Neural cell (in vitro differentiated cells): ENCODE measurements around the gene COA3. TPM values are rescaled to one million over a fixed set of nuclear protein-coding genes. Genes with fewer than 3 reads are reported as not detected.

ENCODE experiments used
- H2AFZ ChIP-seq: fragments of 200-600, 300-800 bp; sonication (generic), shearing (Covaris generic); 2 replicates; pipeline ENCODE4 v1.6.0; 2014; ENCODE audit warnings: low read depth, mild to moderate bottlenecking, antibody characterized with exemption, low read length, moderate library complexity
- H3F3A ChIP-seq: fragments of 200-600 bp; shearing (Covaris generic); 2 replicates; pipeline ENCODE4 v1.6.1; 2016; ENCODE audit warnings: mild to moderate bottlenecking, moderate library complexity, mixed read lengths, antibody characterized with exemption, low read length; ENCODE audit not compliant: insufficient read depth, poor library complexity, severe bottlenecking
- H3K27ac ChIP-seq: fragments of 200-600, 300-800 bp; sonication (generic), shearing (Covaris generic); 2 replicates; pipeline ENCODE4 v1.5.1; 2014; ENCODE audit warnings: mild to moderate bottlenecking, low read length, moderate library complexity
- H3K27me3 ChIP-seq: fragments of 300-800, 200-600 bp; sonication (generic), shearing (Covaris generic); 2 replicates; pipeline ENCODE4 v1.6.0; 2014; ENCODE audit warnings: mild to moderate bottlenecking, low read depth, low read length, moderate library complexity; ENCODE audit not compliant: insufficient read depth
- H3K36me3 ChIP-seq: fragments of 300-800, 200-600 bp; sonication (generic), shearing (Covaris generic); 2 replicates; pipeline ENCODE4 v1.5.1; 2014; ENCODE audit warnings: mild to moderate bottlenecking, antibody characterized with exemption, low read length, moderate library complexity; ENCODE audit not compliant: insufficient read depth
- H3K4me2 ChIP-seq: fragments of 300-800, 200-600 bp; sonication (generic), shearing (Covaris generic); 2 replicates; pipeline ENCODE4 v1.6.0; 2014; ENCODE audit warnings: mild to moderate bottlenecking, low read length
- H3K4me3 ChIP-seq: fragments of 300-800, 200-600 bp; sonication (generic), shearing (Covaris generic); 2 replicates; pipeline ENCODE4 v1.5.1; 2014; ENCODE audit warnings: mild to moderate bottlenecking, low read length, moderate library complexity
- H3K79me2 ChIP-seq: fragments of 200-600 bp; shearing (Covaris generic); replicated peaks from 2 replicates; pipeline ENCODE4 v1.6.0; 2014; ENCODE audit warnings: mild to moderate bottlenecking, low read length, moderate library complexity; ENCODE audit not compliant: insufficient read depth
- H3K9ac ChIP-seq: fragments of 300-800, 200-600 bp; sonication (generic), shearing (Covaris generic); 2 replicates; pipeline ENCODE4 v1.6.1; 2016; ENCODE audit warnings: mild to moderate bottlenecking, low read length, mixed read lengths
- H3K9me2 ChIP-seq: fragments of 200-600 bp; shearing (Covaris generic); 2 replicates; pipeline ENCODE4 v1.6.1; 2016; ENCODE audit warnings: mild to moderate bottlenecking, low read length, mixed read lengths; ENCODE audit not compliant: insufficient read depth
- H3K9me3 ChIP-seq: fragments of 200-600, 300-800 bp; sonication (generic), shearing (Covaris generic); 2 replicates; pipeline ENCODE4 v1.6.1; 2016; ENCODE audit warnings: mild to moderate bottlenecking, mixed run types, low read length, moderate library complexity, mixed read lengths
- H4K20me1 ChIP-seq: fragments of 200-600 bp; shearing (Covaris generic); 2 replicates; pipeline ENCODE4 v1.6.1; 2016; ENCODE audit warnings: mild to moderate bottlenecking, mixed run types; ENCODE audit not compliant: insufficient read depth
- EP300 ChIP-seq: fragments of 450-650 bp; conservative IDR thresholded peaks from 2 replicates; pipeline ENCODE4 v1.6.1; 2014; ENCODE audit warnings: antibody characterized with exemption, mild to moderate bottlenecking, moderate library complexity; ENCODE audit not compliant: poor library complexity, severe bottlenecking
- EZH2 ChIP-seq: fragments of 200-600, 300-800 bp; shearing (Covaris generic), sonication (generic); IDR thresholded peaks from 2 replicates; pipeline ENCODE4 v1.6.1; 2014; ENCODE audit warnings: antibody characterized with exemption, low read length, borderline replicate concordance, mild to moderate bottlenecking; ENCODE audit not compliant: insufficient read depth, poor library complexity, severe bottlenecking
- MXI1 ChIP-seq: fragments of 450-650 bp; conservative IDR thresholded peaks from 2 replicates; pipeline ENCODE4 v1.6.1; 2014; ENCODE audit warnings: antibody characterized with exemption, mild to moderate bottlenecking; ENCODE audit not compliant: poor library complexity, severe bottlenecking
- POLR2AphosphoS5 ChIP-seq: IDR thresholded peaks from 2 replicates; pipeline ENCODE4 v1.6.1; 2012
- RAD21 ChIP-seq: fragments of 450-650 bp; conservative IDR thresholded peaks from 2 replicates; pipeline ENCODE4 v1.6.1; 2014; ENCODE audit warnings: antibody characterized with exemption, mild to moderate bottlenecking, moderate library complexity
- SMC3 ChIP-seq: fragments of 450-650 bp; conservative IDR thresholded peaks from 2 replicates; pipeline ENCODE4 v1.6.1; 2014; ENCODE audit warnings: antibody characterized with exemption, mild to moderate bottlenecking, moderate library complexity; ENCODE audit not compliant: poor library complexity
- TAF1 ChIP-seq: IDR thresholded peaks from 2 replicates; pipeline ENCODE4 v1.6.1; 2012; ENCODE audit warnings: low read depth
- polyA plus RNA-seq: library from polyadenylated mRNA; depleted of rRNA; stranded (reverse); fragments of >200 nt; gene quantifications from 2 replicates; pipeline ENCODE4 v1.2.3, GENCODE V29; 2014
- TF ChIP-seq, protein P1 (sequence below): IDR thresholded peaks from 2 replicates; pipeline ENCODE4 v1.6.1; 2012; ENCODE audit warnings: borderline replicate concordance
- TF ChIP-seq, protein P2 (sequence below): fragments of 450-650 bp; IDR thresholded peaks from 2 replicates; pipeline ENCODE4 v1.5.1; 2014; ENCODE audit warnings: antibody characterized with exemption, mild to moderate bottlenecking, moderate library complexity; ENCODE audit not compliant: poor library complexity, severe bottlenecking

The COA3 gene
- polyA plus RNA-seq, 1 donor from 2014 or later, result 234 TPM

DNA sequence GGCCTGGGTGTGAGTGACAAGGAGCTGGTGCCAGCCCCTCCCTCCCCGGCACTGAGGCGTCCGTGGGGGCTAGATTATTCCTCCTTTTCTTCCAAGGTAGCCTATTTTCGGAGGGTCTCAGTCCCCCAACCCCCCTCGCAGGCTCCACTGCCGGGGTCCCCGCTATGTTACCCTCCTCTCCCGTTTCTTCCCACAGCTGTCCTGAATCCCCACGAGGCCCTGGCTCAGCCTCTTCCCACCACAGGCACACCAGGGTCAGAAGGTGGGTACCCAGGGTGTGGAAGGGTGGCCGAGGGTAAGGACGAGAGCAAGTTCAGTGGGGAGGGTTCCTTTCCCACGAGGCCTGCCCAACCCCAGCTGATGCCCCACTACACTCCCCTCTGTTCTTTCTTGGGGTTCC is 36.9 kb downstream of the COA3 start:
- TF ChIP-seq SMC3 (no peak), MXI1 (no peak), RAD21 (no peak), EP300 (no peak), EZH2 (no peak), TAF1 (no peak), POLR2AphosphoS5 (no peak)
- TF ChIP-seq, protein P1, sequence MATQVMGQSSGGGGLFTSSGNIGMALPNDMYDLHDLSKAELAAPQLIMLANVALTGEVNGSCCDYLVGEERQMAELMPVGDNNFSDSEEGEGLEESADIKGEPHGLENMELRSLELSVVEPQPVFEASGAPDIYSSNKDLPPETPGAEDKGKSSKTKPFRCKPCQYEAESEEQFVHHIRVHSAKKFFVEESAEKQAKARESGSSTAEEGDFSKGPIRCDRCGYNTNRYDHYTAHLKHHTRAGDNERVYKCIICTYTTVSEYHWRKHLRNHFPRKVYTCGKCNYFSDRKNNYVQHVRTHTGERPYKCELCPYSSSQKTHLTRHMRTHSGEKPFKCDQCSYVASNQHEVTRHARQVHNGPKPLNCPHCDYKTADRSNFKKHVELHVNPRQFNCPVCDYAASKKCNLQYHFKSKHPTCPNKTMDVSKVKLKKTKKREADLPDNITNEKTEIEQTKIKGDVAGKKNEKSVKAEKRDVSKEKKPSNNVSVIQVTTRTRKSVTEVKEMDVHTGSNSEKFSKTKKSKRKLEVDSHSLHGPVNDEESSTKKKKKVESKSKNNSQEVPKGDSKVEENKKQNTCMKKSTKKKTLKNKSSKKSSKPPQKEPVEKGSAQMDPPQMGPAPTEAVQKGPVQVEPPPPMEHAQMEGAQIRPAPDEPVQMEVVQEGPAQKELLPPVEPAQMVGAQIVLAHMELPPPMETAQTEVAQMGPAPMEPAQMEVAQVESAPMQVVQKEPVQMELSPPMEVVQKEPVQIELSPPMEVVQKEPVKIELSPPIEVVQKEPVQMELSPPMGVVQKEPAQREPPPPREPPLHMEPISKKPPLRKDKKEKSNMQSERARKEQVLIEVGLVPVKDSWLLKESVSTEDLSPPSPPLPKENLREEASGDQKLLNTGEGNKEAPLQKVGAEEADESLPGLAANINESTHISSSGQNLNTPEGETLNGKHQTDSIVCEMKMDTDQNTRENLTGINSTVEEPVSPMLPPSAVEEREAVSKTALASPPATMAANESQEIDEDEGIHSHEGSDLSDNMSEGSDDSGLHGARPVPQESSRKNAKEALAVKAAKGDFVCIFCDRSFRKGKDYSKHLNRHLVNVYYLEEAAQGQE, result no peak
- TF ChIP-seq, protein P2, sequence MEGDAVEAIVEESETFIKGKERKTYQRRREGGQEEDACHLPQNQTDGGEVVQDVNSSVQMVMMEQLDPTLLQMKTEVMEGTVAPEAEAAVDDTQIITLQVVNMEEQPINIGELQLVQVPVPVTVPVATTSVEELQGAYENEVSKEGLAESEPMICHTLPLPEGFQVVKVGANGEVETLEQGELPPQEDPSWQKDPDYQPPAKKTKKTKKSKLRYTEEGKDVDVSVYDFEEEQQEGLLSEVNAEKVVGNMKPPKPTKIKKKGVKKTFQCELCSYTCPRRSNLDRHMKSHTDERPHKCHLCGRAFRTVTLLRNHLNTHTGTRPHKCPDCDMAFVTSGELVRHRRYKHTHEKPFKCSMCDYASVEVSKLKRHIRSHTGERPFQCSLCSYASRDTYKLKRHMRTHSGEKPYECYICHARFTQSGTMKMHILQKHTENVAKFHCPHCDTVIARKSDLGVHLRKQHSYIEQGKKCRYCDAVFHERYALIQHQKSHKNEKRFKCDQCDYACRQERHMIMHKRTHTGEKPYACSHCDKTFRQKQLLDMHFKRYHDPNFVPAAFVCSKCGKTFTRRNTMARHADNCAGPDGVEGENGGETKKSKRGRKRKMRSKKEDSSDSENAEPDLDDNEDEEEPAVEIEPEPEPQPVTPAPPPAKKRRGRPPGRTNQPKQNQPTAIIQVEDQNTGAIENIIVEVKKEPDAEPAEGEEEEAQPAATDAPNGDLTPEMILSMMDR, result no peak
- no peak overlapping the region for H2AFZ ChIP-seq
- H3F3A ChIP-seq, result no peaks in the 10 kb centered on the region
- H3K4me3 ChIP-seq, result peak overlapping the region; percentile 61
- no peak overlapping the region for H3K4me2 ChIP-seq
- H4K20me1 ChIP-seq, result no peaks in the 10 kb centered on the region
- peaks cover 29% of the 10 kb centered on the region for H3K27me3 ChIP-seq
- H3K9me3 ChIP-seq, result no peaks in the 10 kb centered on the region
- H3K27ac ChIP-seq, result no peak overlapping the region
- no peaks in the 10 kb centered on the region for H3K36me3 ChIP-seq
- H3K79me2 ChIP-seq, result no peaks in the 10 kb centered on the region
- H3K9ac ChIP-seq, result peak overlapping the region; percentile 49
- H3K9me2 ChIP-seq, result no peaks in the 10 kb centered on the region

DNA sequence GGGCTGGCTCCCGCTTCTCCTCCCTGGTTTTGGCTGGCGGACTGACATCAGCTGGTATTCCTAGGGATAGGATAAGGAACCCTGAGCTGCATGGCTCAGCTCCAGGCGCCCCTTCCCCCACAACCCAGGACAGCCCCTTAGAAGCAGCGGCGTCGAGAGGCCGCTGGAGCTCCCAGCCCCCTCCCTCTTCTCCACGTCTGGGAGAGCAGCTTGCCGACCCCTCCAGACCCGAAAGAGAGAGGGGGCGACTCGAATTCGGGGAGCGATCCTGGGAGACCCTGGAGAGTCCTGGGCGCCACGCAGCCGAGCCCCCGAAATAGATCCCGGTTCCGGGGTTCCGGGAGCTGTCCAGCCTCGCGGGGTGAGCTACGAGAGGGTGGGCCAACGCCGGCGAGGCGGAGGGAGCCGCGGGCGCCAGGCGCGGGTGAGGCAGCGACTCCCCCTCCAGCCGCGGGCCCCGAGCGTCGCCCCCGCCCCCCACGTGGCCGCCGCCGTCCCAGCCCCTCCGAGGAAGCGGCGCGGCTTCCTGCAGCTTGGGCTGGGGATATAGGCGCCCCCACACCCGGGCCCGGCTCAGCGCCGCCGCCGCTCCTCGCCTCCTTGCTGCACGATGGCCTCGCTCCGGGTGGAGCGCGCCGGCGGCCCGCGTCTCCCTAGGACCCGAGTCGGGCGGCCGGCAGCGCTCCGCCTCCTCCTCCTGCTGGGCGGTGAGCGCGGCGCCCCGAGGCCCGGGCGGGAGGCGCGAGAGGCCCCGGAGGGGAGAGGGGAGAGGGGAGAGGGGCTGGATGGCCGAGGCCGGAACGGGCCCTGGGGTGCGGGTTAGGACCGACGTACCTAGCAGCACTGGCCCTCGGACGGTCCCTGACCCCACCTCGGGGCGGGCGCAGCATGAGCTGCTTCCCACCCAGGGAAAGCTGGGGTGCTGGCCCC is 37.6 kb downstream of the COA3 start, which contains the start of gene RAMP2:
Gene RAMP2 (plus strand): TSS at position 576 of the 930 bp plus-strand sequence. CDS start 35 bp downstream, at position 611.
- Histone ChIP-seq H2AFZ (peak within 1 kb of the TSS; percentile 21), H3K27me3 (peaks cover 29% of the 10 kb centered on the region), H3K27ac (no peak within 1 kb of the TSS), H3K36me3 (no peaks in the 10 kb centered on the region), H3K9me3 (no peaks in the 10 kb centered on the region), H4K20me1 (no peaks in the 10 kb centered on the region), H3K4me2 (no peak within 1 kb of the TSS), H3K79me2 (no peaks in the 10 kb centered on the region), H3K9me2 (no peaks in the 10 kb centered on the region), H3K9ac (peak within 1 kb of the TSS; percentile 49), H3K4me3 (peak within 1 kb of the TSS; percentile 61), H3F3A (no peaks in the 10 kb centered on the region)
- TF ChIP-seq EZH2 (no peak), MXI1 (peak; percentile 46)
- TF ChIP-seq, protein P1, result peak; percentile 41
- TF ChIP-seq, protein P2, result no peak
